GM19043 (cell line): Measurements from ENCODE around the gene LTBP1.
"Not testable (repeated sequence)": the region's sequence is repeated elsewhere in the genome, so short reads cannot be mapped to it uniquely, and the experiment has no call there.

Source experiments
- ATAC-seq: cut with Tn5 transposase; IDR thresholded peaks from one replicate; pipeline ENCODE4 v1.9.1; 2021; ENCODE audit warnings: low read depth; ENCODE audit not compliant: unreplicated experiment

LTBP1 gene

DNA sequence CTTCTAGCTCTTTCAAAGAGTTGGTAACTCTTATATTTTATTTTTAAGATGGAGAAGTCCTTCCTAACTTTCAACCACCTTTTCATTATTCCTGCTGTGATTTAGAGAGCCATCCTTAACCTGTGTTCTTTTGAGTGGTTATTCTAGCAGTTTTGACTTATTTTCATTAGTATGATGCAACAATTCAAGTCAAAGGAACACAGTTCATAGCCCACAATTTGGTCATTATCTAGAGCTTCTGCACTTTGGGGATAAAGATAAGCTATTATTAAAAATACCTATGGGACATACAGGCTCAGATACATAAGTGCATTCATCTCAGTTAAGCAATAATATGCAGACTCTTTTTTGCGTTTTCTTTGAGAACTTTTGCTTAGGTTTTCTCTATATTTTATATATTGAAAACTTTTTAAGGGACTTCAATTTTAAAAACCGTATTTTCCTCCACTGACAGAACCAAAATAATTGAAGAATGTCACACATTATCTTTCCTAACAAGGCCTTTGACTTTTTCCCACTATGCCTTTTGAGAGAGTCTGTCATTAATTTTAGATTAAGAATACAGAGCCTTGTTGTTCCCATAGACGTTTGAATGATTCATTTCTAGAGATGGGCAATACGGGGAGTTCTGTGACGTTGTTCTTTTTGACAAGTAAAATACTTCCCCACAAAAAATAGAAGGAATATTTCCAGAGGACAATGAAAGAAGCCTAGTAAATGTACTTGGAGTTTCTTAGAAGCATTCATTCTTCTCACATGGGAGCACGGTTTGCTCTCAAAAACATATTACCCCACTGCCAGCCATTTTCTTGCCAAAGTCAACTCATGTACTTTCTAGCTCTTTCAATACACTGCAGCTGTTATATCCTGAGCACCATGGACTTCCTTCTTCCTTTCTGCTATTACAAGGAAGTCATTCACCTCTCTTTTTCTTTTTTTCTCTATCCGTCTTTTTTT is 486.8 kb downstream of the LTBP1 start:
- ATAC-seq: no peak

DNA sequence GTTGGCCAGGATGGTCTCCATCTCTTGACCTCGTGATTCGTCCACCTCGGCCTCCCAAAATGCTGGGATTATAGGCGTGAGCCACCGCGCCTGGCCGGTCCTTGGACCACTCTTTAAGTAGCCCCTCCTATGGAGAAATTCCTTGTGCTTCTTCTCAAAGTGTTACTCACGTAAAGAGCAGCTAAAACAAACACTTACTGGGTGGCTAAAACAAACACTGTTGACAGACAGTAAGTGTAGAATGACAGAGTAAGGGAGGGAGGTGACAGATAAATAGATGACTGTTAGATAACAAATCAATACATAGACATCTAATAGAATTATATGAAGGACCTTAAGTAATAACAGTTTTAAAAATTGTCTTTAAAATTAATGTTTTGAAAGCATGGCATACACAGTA is 488.8 kb downstream of the LTBP1 start:
- ATAC-seq: no peak

DNA sequence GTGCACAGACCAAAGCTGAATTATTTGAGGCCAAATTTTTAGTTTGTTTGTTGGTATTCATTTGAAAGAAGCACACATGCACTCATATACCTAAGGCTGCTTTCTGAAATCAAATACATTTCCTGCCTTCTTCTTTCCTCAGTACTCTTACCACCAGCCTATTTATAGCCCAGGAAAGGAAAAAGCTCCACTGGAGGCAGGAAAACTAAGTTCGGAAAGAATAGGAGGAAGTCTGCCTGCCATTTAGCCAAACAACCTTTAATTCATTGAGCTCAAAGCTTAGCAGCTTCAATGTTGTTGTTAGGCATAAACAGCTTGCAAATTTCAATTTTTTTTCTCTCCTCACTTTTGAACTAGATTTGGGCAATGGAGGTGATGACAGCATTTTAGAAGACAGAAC is 489.3 kb downstream of the LTBP1 start:
- ATAC-seq: no peak

DNA sequence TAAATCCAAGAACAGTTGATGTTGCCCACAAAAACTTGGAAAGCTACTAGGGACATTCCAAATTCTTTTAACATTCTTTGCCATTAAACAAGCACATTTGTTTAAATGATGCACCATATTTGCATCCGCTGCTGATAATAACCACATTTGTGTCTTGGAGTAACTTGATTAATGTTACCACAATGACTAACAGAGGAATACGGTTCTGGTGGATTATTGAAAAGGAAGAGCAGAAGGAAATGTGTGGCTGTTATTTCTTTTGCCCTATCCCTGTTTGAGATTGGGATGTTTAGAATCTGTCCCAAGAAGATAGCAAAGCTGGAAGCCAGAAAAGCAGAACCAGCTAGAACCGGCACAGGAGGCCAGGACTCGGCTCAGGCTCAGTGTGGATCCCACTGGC is 490.5 kb downstream of the LTBP1 start:
- no peak for ATAC-seq

DNA sequence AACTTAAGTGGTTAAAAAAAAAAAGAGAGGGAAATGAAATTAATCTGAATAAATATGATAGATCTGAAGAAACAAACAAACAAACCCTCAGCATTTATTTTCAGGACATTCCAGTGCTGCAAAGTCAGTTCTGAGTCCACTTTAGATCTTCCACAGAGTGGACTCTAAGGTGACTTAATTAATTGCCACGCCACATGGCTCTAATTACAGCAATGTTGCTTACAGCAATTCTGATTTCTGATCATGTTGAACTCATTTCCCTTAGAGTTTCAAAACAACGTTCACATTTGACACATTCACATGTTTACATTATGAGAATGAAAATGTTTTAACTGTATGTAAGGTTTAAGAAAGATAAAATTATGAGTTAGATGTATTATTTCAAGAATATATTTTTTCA is 491.1 kb downstream of the LTBP1 start:
- no peak for ATAC-seq

DNA sequence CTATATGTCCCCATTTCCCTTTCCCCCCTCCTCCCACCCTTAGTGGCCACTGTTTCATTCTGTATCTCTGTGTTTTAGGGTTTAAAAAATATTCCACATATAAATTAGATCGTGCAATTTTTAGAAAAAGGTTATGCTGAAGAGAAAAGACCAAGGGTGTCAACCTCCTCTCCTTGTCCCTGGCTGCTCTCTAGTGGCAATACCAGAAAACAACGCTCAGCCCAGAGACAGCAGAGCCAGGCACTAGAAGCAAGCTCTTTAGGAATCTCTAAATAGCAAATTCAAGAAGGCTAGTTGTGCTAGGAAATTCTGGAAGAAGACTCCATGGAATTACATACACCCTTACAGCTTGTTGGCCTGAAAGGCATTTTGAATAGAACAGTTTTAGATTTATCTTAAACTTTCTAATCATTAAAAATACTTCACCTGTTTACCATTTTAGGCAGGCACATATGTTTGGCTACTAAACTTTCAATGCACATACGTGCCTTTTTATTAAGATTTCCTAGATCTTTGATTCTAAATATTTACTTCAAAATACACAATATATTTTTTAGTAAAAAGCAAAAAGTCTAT is 494.6 kb downstream of the LTBP1 start:
- ATAC-seq: peak; percentile 80

DNA sequence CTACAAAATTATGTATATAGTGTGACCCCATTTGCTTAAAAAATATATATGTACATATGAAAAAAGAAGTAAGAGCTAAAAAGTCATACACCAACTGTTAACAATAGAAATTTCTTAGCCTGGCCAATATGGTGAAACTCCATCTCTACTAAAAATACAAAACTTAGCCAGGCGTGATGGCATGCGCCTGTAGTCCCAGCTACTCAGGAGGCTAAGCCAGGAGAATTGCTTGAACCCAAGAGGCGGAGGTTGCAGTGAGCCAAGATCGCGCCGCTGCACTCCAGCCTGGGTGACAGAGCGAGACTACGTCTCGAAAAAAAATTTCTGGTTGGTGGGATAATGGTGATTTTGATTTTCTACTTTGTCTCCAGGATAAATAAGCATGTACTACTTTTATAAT is 495.3 kb downstream of the LTBP1 start:
- ATAC-seq: not testable (repeated sequence)

DNA sequence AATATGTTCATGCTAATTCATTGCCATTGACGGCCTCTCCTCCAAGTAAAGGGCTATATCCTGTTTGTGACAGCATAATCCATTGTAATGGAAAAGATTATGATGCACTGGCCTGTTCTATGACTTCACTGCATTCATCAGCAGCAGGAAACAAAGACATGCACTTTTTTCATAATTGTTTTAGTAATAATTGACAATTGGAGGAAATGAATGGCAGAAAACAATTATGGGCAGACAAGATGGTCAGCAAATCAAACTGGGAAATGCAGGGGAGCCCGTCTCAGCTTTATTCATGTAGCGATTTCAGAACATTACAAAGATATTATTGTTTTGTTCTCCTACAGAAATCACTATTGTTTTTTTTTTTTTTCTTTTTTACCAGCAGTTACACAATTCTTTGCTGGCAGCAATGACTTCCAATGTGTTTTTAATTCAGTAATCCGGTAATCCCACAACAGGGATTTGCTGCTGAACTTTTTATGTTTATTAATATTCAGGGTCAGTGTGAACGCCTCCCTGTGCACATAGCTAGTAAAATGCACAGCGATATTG is 495.9 kb downstream of the LTBP1 start:
- no peak for ATAC-seq

DNA sequence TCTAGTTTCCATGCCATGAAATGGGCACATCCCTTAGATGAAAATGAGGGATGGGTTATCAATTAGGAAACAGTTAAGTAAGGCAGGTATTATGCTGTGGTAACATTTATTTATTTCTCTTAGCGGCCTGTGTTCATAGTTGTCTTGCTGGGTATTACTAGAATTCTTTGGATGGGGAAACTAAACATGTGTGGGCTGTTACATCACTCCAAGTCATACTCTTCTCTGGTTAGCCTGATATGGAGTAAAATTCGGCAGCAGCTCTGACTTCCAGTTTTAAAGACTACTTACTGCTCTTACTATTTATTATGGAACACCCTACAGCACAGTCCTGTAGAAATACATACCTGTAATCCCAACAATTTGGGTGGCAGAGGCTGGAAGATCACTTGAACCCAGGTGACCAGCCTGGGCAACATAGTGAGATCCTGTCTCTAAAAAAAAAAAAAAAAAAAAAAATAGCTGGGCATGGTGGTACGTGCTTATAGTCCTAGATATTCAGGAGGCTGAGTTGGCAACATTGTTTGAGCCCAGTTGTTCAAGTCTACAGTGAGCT is 496.6 kb downstream of the LTBP1 start:
- no peak for ATAC-seq

DNA sequence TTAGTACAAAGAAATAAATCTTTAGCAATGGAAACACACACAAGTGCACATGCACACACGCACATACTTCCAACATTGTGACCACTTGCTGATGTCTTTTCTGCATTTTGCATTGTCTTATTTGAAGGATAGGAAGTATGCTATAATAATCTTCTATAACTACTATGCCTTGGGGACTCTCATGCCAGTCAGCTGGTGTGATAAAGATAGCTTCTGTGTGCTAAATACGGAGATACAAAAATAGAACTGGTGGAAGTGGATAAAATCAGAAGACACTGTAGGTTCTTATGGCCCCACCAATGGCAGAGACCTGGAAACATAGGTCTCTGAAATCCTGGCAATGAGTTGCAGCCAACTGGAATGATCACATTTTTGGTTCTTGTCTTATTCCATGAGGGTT is 498.2 kb downstream of the LTBP1 start:
- ATAC-seq: no peak

DNA sequence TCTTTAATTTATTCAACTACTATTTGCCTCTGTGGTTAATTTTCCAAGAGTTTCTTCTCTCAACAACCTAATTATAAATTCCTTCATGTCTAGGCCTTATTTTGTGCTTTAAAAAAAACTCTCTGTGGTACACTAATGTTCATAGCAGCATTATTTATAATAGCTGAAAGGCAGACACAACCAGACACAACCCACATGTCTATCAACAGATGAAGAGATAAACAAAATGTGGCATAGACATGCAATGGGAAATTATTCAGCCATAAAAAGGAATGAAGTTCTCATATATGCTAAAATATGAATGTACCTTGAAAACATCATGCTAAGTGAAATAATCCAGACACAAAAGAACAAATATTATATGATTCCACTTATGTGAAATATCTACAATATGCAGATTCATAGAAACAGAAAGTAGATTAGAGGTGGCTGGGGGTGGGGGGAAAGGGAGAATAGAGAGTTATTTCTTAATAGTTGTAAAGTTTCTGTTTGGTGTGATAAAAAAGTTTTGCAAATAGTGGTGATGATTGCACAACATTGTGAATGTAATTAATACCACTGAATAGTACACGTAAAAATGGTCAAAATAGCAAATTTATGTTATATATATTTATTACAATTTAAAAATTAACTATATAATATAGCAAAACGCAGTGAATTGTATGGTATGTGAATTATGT is 501.6 kb downstream of the LTBP1 start:
- no peak for ATAC-seq
